ENCODE measurements around the gene CATSPER1. TPM values are rescaled to one million over a fixed set of nuclear protein-coding genes. Genes with fewer than 3 reads are reported as not detected.

The CATSPER1 gene
- total RNA-seq, 4 donors from 2014 or later, result 1.5 TPM; not detected in 3

- TF ChIP-seq, protein P1, sequence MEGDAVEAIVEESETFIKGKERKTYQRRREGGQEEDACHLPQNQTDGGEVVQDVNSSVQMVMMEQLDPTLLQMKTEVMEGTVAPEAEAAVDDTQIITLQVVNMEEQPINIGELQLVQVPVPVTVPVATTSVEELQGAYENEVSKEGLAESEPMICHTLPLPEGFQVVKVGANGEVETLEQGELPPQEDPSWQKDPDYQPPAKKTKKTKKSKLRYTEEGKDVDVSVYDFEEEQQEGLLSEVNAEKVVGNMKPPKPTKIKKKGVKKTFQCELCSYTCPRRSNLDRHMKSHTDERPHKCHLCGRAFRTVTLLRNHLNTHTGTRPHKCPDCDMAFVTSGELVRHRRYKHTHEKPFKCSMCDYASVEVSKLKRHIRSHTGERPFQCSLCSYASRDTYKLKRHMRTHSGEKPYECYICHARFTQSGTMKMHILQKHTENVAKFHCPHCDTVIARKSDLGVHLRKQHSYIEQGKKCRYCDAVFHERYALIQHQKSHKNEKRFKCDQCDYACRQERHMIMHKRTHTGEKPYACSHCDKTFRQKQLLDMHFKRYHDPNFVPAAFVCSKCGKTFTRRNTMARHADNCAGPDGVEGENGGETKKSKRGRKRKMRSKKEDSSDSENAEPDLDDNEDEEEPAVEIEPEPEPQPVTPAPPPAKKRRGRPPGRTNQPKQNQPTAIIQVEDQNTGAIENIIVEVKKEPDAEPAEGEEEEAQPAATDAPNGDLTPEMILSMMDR (IDR thresholded peaks at IDR 0.05; ENCODE audit: low read depth), result no peak
These were observed 25.7 kb upstream of the CATSPER1 start, which contains the start of gene SF3B2 for GRCh38 chr11:66051766-66052663. Gene SF3B2 (plus strand): TSS chr11:66052364. CDS start chr11:66052385, 21 bp downstream.

- TF ChIP-seq, protein P1 (IDR thresholded peaks at IDR 0.05; ENCODE audit: low read depth), result no peak
These were observed 25.1 kb upstream of the CATSPER1 start for GRCh38 chr11:66051371-66051765.

DNA sequence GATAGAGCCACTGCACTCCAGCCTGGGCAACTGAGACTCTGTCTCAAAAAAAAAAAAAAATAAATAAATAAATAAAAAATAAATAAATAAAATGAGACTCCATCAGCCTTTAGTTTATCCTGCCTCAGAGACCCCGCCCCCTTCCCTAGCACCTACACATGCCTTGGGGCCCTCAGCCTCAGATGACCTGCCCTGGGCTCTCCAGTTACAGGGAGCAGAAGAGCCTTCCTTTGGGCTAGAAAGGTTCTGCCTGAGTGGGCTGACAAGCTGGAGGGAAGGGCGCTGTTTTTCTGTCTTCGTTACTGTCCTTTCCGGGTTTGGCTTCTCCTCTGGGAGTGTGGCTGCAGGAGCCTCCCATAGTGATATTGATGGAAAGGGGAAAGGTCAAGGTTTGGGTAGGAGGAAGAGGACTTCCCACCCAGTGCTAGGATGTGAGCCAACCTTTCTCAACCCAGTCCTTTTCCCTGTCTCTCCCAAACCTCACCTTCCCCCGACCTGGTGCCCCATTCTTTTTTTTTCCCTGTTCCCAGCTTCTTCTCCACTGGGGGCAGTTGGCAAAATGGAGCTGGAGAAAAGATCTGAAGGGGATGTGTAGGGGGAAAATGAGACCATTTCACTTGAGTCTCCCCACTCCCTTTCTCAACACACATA is 24.4 kb upstream of the CATSPER1 start:
- TF ChIP-seq, protein P1 (IDR thresholded peaks at IDR 0.05; ENCODE audit: low read depth), result no peak

DNA sequence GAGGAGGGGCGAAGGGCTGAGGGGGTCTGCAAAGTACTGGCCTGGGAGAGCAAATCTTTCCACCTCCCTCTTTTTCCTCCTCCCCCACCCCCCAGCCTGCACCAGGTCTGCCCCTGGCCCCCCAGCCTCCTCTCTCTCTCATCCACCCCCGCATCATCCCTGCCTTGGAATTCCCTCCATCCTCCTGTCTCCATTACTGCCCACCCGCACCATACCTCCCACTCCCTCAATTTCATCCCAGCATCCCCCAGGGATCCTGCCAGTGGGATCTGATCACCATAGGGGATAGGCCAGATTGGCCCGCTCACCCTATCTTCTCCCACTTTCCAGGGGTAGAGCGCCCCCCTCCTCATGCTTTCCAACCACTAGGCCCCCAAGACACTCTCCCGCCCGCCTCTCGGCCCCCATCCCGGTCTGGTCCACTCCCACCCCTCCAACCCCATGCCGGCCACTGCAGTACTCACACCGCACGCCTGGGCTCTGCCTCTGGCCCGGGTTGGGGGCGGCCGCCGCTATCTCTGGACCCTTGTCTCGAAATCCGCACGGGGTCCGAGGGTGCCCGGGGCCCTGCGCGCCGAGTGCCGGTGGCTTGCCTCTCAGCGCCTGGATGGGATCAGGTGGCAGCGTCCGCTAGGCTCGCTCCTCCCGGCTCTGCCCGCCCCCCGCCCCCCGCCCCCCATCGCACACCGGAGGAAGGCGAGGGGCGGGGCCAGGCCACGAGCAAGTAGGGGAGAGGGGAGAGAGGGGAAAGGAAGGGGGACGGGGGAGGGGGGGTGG is 22.5 kb upstream of the CATSPER1 start, which contains the start of gene GAL3ST3:
Gene GAL3ST3, minus strand, starts transcription at position 615 of the 777 bp plus-strand sequence. CDS start 3,746 bp downstream, outside the sequence.
- TF ChIP-seq, protein P1 (IDR thresholded peaks at IDR 0.05; ENCODE audit: low read depth), result no peak

DNA sequence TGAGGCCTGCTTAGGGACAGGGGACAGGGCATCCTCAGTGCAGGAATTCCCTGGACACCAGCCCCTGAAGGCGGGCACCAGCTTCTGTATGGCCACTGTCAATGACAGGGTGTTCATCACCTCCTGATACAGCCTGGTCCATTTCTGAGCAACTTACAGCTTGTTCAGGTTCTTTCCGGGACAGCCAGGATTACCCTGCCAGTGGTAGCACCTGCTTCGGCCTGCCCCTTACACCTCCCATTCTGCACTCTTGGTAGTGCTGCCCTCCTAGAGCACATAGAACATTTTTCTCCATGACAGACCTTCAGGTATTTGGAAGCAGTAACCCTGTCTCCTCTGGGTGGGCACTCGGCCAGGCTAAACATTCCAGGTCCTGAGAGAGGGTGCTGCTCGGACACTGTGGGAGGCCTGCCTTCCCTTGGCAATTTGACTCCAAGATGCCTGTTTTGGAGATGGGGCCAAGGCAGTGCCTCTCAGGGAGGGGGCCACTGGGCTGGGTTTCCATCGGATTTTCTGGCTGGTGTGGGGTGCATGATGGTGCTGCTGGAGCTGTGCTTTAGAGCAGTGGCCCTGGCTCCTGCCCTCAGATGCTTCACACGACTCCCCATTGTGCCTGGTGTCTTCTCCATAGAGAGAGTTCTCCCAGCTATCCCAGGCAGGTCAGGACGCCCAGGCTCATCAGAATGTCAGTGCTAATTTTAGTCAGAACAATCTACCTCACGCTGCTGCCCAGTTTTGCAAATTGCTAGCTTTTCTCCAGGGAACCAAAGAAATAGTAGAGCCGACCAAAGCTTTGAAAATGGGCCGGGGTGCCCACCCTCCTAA is 21.5 kb upstream of the CATSPER1 start:
- TF ChIP-seq, protein P1 (IDR thresholded peaks at IDR 0.05; ENCODE audit: low read depth), result no peak

DNA sequence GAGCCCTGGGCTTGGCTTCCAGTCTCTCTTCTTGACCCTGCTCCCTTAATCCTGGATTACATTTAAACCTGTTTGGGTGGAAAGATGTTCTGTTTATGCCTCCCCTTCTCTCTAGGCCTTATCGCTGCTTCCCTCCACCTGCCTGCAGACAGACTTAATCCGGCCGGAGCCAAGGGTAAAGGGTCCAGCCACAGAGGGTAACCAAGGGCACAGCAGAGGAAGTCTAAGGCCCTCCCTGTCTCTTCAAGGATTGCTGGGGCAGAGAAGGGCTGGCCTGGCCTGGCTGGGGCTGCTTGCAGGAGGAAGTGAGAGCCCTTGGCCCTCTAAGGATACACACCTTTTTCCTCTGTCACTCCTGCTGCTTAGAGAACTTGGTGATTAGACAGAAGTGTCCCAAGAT is 20.6 kb upstream of the CATSPER1 start:
- TF ChIP-seq, protein P1 (IDR thresholded peaks at IDR 0.05; ENCODE audit: low read depth), result no peak

All from subcutaneous adipose tissue (tissue), 4 donors.